HG02759 (cell line): Measurements from ENCODE around the gene NDUFS7.

Source experiments
- ATAC-seq: cut with Tn5 transposase; IDR thresholded peaks from one replicate; pipeline ENCODE4 v1.9.1; 2021; ENCODE audit warnings: mild to moderate bottlenecking, moderate library complexity; ENCODE audit not compliant: unreplicated experiment

The NDUFS7 gene

DNA sequence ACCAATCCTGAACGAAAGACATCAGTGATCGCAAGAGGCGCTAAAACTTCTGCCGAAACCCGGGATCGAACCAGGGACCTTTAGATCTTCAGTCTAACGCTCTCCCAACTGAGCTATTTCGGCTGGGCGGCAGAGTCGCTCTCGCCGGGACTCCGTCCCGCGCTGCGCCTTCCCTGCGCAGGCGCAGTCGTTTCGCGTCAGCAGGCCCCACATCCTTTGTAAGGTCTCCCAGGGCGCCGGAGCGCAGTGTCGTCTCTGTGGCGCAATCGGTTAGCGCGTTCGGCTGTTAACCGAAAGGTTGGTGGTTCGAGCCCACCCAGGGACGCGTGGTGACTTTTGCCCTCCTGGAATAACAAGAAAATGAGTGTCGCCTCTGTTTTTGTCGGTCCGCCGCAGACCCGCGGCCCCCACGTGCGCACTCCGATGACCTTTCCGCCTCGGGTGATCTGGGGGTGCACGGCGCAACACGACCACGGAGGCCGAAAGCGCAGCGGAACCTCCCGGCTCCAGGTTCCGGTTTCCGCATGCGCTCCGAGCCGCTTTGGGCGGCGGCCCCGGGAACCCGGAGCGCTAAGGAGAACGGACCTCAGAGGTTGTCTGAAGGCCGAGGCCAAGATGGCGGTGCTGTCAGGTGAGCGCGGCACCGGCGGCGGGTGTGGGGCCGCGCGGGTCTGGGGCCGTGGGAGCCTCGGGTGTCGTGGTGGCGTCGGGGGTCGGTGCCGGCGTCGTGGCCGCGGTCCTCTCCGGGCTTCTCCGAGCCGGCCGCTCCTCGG, at the start of gene NDUFS7:
Gene NDUFS7 (plus strand): TSS at position 596 of the 773 bp plus-strand sequence. CDS start 20 bp downstream, at position 616.
- ATAC-seq: peak; percentile 82

DNA sequence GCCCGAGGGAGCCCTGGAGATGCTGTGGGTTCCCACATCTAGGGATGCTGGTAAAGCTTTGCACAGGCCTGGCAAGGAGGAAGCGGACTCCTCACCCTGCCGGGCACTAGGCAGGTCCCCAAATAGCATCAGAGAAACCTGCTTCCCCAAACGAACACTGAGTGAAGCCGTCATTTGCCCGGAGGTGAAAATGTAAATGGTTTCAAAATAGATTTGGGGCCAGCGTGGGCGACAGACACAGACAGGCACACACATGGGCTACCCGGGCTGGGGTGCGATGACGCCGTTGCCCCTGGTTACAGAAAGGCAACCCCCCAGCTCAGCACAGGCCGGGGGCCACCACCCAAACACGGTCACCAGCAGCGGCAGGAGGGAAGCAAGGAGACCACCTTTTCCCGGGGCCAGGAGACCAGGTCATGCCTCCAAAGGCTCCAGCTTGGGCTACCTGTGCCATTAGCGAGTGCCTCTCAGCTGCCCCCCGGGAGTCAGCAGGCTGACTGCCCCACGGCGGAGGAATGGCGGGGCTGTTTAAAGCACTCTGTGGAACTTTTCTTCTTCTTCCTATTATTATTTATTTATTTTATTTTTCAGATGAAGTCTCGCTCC, 47.5 kb upstream of the NDUFS7 start:
- no peak for ATAC-seq

- ATAC-seq: no peak
Observed at GRCh38 chr19:1340681-1341469, 42.8 kb upstream of the NDUFS7 start.

GRCh38 chr19:1343041-1343440, 40.7 kb upstream of the NDUFS7 start:
- ATAC-seq: no peak

DNA sequence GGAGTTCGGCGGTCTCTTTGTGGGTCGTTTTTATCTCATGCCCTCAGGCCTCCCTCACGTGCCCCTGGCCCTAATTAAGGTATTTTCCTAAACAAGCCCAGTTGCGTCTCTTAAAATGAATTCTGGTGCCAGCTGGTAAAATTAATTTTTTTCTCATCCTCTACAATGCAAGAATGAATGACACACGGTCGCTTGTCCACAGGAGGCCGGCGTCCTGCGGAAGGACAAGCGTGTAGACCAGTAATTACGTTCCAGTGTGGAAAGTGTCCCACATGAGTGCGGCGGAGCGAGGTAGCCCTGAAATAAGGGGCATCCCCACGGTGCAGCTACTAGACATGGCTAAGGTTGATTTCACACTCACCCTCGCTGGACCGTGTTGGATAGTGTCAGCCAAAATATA, 34.5 kb upstream of the NDUFS7 start:
- ATAC-seq: no peak

GRCh38 chr19:1350867-1351266, 32.8 kb upstream of the NDUFS7 start:
- ATAC-seq: no peak

DNA sequence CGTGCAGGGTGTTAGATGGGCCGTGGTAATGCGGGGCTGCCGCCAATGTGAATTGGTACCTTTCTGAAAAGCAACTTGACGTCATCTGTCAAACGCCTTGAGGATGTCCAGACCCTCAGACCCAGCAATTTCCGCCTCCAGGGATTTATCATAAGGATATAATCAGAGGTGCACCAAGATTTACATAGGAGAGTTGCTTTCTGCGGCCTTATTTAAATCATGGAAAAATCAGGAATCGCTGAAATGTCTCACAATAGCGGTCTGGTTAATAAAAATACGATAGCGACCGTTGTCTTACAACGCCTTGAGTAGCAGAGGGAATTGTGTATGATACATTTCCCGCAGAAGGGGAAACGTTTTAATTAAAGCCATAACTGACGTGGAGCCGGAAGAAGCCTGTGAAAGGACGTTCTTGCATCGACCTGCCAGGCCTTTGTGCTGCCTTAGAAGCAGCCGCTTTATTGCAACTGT, 32.3 kb upstream of the NDUFS7 start:
- no peak for ATAC-seq

DNA sequence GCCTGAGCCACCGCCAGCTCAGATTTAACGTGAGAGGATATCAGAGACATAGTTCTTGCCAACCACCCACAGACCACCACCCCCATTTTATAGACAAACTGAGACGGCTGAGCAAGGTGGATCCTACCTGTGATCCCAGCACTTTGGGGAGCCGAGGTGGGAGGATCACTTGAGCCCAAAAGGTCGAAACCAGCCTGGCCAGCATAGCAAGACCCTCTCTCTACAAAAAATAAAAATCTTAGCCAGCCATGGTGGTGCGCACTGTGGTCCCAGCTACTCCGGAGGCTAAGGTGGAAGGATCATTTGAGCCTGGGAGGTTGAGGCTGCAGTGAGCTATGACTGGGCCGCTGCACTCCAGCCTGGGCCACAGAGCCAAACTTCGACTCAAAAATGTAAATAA, 30.6 kb upstream of the NDUFS7 start:
- ATAC-seq: no peak

- no peak for ATAC-seq
Observed at GRCh38 chr19:1354970-1355567, 28.6 kb upstream of the NDUFS7 start.

GRCh38 chr19:1355568-1356507, 27.9 kb upstream of the NDUFS7 start:
- ATAC-seq: no peak

GRCh38 chr19:1356508-1356865, 27.2 kb upstream of the NDUFS7 start:
- ATAC-seq: no peak

DNA sequence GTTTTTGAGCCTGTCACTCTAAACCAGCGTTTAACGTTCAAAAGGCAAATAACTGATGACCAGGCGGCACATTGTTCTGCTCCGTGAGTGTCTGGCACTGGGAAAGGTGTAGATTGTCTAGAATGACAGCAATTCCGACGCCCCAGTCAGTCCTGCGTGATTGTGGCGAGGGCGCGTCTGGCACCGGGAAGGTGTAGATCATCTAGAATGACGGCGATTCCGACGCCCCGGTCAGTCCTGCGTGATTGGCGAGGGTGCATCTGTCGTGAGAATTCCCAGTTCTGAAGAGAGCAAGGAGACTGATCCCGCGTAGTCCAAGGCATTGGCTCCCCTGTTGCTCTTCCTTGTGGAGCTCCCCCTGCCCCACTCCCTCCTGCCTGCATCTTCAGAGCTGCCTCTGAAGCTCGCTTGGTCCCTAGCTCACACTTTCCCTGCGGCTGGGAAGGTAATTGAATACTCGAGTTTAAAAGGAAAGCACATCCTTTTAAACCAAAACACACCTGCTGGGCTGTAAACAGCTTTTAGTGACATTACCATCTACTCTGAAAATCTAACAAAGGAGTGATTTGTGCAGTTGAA, 26.1 kb upstream of the NDUFS7 start:
- ATAC-seq: no peak

DNA sequence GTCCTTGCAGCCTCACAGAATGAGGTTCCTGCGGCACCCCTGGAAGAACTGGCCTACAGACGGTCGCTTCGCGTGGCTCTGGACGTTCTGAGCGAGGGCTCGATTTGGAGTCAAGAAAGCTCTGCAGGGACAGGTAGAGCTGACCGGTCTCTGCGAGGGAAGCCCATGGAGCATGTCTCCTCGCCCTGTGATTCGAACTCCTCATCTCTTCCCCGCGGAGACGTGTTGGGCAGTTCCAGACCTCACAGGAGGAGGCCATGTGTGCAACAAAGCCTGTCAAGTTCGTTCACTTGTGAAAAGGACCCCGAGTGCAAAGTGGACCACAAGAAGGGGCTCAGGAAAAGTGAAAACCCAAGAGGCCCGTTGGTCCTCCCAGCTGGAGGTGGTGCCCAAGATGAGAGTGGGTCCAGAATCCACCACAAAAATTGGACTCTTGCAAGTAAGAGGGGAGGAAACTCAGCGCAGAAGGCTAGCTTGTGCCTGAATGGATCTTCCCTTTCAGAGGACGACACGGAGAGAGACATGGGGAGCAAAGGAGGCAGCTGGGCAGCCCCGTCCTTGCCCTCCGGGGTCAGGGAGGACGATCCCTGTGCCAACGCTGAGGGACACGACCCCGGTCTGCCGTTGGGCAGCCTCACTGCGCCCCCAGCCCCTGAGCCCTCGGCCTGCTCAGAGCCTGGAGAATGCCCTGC, 23.4 kb upstream of the NDUFS7 start:
- ATAC-seq: no peak

DNA sequence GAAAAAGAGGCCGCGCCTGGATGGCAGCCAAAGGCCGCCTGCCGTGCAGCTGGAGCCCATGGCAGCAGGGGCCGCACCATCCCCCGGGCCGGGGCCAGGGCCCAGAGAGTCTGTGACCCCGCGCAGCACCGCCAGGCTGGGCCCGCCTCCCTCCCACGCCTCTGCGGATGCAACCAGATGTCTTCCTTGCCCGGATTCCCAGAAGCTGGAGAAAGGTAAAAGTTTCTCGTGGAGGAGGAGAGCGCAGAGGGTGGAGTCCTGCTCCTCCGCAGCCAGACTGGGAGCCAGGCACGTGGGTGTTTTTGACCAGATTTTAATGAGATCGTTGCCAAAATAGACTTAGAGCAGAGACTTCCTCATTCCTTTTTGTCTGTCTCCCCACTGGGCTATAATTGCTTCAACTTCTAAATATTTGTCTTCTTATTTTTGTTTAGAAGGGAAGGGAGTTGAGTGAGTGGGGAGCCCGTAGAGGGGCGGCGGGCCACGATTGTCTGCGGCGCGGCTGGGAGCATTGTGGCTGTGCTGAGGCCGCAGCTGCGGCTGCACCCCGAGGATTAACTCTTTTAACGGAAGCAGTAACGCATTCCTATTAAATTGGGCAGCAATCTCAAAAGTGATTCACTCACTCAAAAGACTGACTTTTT, 22.8 kb upstream of the NDUFS7 start:
- no peak for ATAC-seq

DNA sequence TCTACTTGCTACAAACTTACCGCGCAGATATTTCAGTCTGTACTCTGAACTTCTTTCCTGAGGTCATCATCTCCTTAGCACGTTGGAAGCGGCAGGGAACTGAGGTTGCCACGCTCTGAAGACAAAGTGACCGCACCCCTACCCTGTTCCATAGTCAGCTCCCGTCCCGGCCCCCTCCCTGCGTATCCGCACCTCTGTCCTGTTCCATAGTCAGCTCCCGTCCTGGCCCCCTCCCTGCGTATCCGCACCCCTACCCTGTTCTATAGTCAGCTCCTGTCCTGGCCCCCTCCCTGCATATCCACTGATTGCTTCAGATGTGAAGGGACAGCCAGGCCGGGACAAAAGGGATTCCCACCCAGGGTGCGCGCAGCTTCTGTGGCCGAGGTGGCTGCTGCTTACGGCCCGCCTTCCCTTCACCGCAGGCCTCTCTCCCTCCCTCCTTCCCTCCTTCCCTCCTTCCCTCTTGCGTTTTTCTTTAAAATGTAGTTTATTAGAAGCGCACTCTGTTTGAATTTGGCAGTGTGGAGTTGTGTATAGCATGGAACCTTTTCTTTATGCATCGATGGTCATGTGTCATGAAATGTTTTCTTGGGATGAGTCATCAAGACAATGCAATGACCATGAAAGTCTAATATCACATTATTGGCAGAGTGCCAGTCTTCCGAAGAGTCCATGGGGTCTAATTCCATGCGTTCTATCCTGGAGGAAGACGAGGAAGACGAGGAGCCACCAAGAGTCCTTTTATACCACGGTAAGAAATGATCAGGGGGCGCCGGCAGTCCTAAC, 21.9 kb upstream of the NDUFS7 start:
- ATAC-seq: no peak

- ATAC-seq: no peak
Observed at GRCh38 chr19:1362387-1363257, 21.1 kb upstream of the NDUFS7 start.

DNA sequence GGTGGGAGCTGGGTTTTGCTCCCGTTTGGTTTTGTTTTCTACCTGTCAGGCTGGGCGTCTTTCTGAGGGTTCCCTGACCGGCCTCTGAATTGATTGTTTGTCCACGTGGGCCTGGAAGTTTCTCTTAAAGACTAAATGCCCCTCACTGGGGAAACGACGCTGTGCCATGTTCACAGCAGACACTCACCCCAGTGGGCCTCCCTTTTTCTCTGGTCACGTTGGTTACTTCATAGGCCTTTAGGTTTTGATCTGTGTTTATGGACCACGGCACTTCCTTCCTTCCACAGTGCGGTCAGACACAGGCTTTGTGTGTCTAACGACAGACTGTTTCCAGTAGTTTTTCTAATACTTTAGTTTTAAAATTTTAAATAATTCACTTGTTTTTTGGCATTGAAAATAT, 20.1 kb upstream of the NDUFS7 start:
- no peak for ATAC-seq
